Transverse colon (tissue), 3 donors: ENCODE measurements around the gene ATG4B.

Source experiments
- CTCF ChIP-seq, 5 experiments: fragments of 200-600 bp in 3 of 5; fragments of 450-650 bp in 2 of 5; sonication (generic) in 3 of 5; IDR thresholded peaks; 1 replicate in 2 of 5; 2 replicates in 3 of 5; pipeline ENCODE4 v1.5.1; 2016 to 2017; ENCODE audit warnings: antibody characterized with exemption in 5 of 5, inconsistent platforms in 3 of 5, mild to moderate bottlenecking in 2 of 5, moderate library complexity in 1 of 5
- POLR2A ChIP-seq: fragments of 450-650 bp; IDR thresholded peaks from one replicate; pipeline ENCODE4 v1.6.1; 2016; ENCODE audit warnings: antibody characterized with exemption, mild to moderate bottlenecking, moderate library complexity

GRCh38 chr2:241597561-241597960 lies 39.9 kb upstream of the ATG4B start:
- TF ChIP-seq CTCF (IDR thresholded peaks at IDR 0.05) (no peak), POLR2A (no peak)
